Activated naive CD8-positive, alpha-beta T cell treated with anti-CD3 and anti-CD28 coated beads, Interleukin-2, amount 50 U/mL, for 24 hours (primary cell): Measurements from ENCODE around the gene LDB1.

ENCODE experiments used
- ATAC-seq: fragments of 150-1000 bp; cut with Tn5 transposase; one replicate; pipeline ENCODE4 v1.10.0; 2021
- DNase-seq: peaks from one replicate; pipeline ENCODE4 v3.0.0; 2021
- H3K27ac Mint-ChIP-seq: one replicate; pipeline ENCODE4 v1.8.0; 2021; ENCODE audit warnings: mild to moderate bottlenecking, mixed read lengths
- H3K27me3 Mint-ChIP-seq: one replicate; pipeline ENCODE4 v1.8.0; 2021; ENCODE audit warnings: mixed read lengths
- H3K36me3 Mint-ChIP-seq: one replicate; pipeline ENCODE4 v1.8.0; 2021; ENCODE audit warnings: low read depth, mixed read lengths
- H3K4me1 Mint-ChIP-seq: one replicate; pipeline ENCODE4 v1.8.0; 2021; ENCODE audit warnings: mixed read lengths
- H3K4me3 Mint-ChIP-seq: one replicate; pipeline ENCODE4 v1.8.0; 2021; ENCODE audit warnings: mild to moderate bottlenecking, moderate library complexity, mixed read lengths
- H3K9me3 Mint-ChIP-seq: one replicate; pipeline ENCODE4 v1.8.0; 2021; ENCODE audit warnings: mixed read lengths

Gene LDB1, protein sequence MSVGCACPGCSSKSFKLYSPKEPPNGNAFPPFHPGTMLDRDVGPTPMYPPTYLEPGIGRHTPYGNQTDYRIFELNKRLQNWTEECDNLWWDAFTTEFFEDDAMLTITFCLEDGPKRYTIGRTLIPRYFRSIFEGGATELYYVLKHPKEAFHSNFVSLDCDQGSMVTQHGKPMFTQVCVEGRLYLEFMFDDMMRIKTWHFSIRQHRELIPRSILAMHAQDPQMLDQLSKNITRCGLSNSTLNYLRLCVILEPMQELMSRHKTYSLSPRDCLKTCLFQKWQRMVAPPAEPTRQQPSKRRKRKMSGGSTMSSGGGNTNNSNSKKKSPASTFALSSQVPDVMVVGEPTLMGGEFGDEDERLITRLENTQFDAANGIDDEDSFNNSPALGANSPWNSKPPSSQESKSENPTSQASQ

DNA sequence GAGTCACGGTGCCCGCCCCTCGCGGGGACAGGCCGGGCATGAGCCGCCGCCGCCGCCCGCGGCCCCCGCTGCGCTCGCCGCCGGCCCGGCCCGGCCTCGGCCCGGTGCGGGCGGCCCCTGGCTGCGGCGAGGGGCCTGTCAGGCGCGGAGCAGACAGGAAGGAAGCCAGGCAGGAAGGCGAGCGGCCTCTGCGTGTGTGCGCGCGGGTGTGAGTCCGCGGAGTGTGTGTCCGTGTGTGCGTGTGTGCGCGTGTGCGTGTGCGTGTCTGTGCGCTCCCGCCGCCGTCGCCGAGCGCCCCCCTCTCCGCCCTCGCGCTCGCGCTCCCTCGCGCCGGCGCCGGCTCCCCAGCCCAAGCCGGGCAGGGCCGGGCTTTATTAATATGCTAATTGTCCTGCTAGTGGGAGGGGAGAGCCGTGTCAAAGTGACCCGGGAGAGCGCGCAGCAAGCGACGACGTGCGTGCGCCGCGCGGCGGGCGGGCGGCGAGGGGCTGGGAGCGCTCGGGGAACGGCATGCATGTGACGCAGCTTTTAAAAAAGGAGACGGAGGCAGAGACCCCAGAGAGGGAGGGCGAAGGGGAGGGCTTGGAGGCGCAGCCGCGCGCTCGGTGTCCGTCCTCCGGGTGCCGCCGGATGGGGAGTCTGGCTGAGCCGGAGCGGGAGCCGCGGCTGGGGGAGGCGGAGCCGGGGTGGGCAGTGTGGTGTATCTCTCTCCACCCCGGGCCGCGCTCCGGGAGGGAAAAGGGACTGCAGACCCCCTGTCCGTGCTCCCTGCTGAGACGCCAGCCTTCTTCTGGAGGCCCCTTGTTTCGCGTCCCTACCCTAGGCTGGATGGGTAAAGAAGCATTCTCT, at the start of gene LDB1:
Gene LDB1 (minus strand): TSS at position 227 of the 849 bp plus-strand sequence. CDS start 258 bp downstream, outside the sequence.
- Mint-ChIP-seq H3K27ac (peak within 1 kb of the TSS; percentile 95), H3K4me3 (peak within 1 kb of the TSS; percentile 92), H3K9me3 (no peaks in the 10 kb centered on the region), H3K27me3 (no peaks in the 10 kb centered on the region), H3K4me1 (peaks cover 52% of the 10 kb centered on the region), H3K36me3 (no peaks in the 10 kb centered on the region)
- ATAC-seq (peak; percentile 44), DNase-seq (peak; percentile 73)

DNA sequence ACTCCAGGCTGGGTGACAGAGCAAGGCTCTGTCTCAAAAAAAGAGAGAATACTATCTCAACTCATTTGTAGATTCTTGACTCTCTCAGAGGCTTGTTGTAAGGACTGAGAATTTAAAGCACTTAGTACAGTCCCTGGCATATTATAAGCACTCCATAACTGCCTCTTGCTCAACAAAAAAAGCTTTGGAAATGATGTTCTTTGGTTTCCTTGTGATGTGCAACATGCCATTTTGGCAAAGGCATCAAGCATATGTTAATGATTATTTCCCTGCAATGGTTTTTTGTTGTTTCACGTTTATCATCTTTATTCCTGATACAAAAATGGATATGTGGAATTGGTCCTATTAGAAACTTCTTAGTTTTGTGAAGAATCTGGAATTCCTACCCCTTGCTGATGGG, 47.7 kb upstream of the LDB1 start:
- Mint-ChIP-seq H3K27me3 (no peaks in the 10 kb centered on the region), H3K9me3 (no peaks in the 10 kb centered on the region), H3K36me3 (peaks cover 16% of the 10 kb centered on the region), H3K4me3 (no peak overlapping the region), H3K27ac (no peak overlapping the region), H3K4me1 (peaks cover 7% of the 10 kb centered on the region)
- ATAC-seq (no peak), DNase-seq (no peak)

DNA sequence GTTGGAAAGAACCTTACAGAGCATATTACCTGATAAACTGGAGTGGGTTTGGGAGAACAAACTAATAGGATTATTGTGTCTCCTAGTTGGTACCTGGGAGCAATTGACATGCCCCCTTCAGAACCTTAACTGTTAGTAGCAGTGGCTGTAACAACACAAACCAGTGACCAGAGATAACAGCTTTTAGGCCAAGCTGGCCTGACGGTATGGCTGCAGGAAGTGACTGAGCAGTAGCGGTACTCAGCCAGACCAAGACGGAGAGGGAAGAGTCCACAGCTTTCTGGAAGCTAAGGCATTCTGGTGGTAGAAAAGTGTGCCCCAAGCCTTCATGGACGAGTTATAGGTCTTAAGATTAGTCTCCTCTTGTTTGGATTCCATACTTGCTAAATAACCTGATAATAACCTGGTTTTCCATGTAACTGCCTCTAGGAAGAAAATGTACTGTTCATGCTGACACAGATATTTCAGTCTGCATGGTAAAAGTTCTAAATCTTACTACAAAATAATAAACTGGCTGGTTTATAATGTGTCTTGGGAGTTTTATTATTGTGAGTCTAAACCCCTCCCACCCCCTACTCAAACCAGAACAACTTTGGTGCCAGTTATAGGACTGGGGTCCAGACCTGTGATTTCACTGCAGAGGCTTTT, 43.3 kb upstream of the LDB1 start:
- DNase-seq = no peak
- Mint-ChIP-seq H3K4me3 (no peak overlapping the region), H3K36me3 (peaks cover 53% of the 10 kb centered on the region), H3K9me3 (no peaks in the 10 kb centered on the region), H3K27ac (no peak overlapping the region), H3K4me1 (peaks cover 10% of the 10 kb centered on the region), H3K27me3 (no peaks in the 10 kb centered on the region)
- no peak for ATAC-seq

DNA sequence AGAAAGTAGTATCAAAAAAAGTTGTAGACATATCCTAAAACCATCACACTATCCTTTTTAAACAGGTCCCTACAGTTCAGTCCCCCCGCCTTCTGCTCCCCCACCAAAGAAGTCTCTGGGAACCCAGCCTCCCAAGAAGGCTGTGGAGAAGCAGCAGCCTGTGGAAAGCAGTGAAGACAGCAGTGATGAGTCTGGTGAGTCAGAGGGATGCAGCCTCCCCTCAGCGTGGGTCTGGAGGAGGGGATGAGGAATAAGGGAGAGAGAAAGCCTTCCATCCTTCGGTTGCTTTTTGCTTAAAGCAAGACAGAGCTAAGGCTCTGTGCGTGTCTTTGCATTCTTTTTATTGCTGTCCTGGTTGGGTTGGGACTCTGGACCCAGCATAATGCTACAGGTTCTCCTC, 39.7 kb upstream of the LDB1 start:
- ATAC-seq = peak; percentile 22

DNA sequence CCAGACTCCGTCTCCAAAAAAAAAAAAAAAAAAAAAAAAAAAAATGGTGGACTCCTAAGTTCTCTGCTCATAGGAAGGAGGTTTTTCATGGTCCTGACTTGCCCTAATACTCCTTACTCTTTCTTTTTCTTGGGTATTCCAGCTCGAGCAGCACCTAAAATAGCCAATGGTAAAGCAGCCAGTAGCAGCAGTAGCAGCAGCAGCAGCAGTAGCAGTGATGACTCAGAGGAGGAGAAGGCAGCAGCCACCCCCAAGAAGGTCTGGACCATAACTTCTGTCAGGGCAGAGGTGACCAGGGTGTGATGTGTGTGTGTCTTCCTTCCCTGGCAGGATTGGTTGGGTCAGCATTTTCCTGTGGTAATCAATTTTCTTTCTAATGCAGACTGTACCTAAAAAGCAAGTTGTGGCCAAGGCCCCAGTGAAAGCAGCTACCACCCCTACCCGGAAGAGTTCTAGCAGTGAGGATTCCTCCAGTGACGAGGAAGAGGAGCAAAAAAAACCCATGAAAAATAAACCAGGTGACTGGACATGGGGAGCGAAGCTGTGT, 39.0 kb upstream of the LDB1 start:
- ATAC-seq (no peak), DNase-seq (no peak)
- H3K4me1 Mint-ChIP-seq = peaks cover 46% of the 10 kb centered on the region
- H3K27me3 Mint-ChIP-seq = no peaks in the 10 kb centered on the region
- H3K36me3 Mint-ChIP-seq = peaks cover 93% of the 10 kb centered on the region
- no peak overlapping the region for H3K4me3 Mint-ChIP-seq
- peak overlapping the region; percentile 42 for H3K27ac Mint-ChIP-seq
- no peaks in the 10 kb centered on the region for H3K9me3 Mint-ChIP-seq

More for the DNA sequence above, 39.7 kb upstream of the LDB1 start:
- no peak for DNase-seq
- peaks cover 39% of the 10 kb centered on the region for H3K4me1 Mint-ChIP-seq
- H3K4me3 Mint-ChIP-seq = no peak overlapping the region
- H3K9me3 Mint-ChIP-seq = no peaks in the 10 kb centered on the region
- peaks cover 86% of the 10 kb centered on the region for H3K36me3 Mint-ChIP-seq
- H3K27ac Mint-ChIP-seq = peak overlapping the region; percentile 18
- no peaks in the 10 kb centered on the region for H3K27me3 Mint-ChIP-seq

DNA sequence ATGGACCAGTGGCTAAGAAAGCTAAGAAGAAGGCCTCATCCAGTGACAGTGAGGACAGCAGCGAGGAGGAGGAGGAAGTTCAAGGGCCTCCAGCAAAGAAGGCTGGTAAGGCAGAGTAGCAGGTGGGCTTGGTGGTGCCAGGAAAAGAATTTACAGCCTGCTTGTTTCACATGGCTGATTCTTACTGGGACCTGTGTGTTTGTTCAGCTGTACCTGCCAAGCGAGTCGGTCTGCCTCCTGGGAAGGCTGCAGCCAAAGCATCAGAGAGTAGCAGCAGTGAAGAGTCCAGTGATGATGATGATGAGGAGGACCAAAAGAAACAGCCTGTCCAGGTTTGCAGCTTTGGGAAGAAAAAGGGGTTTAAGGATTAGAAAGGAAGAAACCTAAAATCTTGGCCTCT, 37.1 kb upstream of the LDB1 start:
- Mint-ChIP-seq H3K27ac (peak overlapping the region; percentile 82), H3K27me3 (peaks cover under 1% of the 10 kb centered on the region), H3K9me3 (no peaks in the 10 kb centered on the region), H3K4me1 (peaks cover 59% of the 10 kb centered on the region), H3K4me3 (peak overlapping the region; percentile 49), H3K36me3 (peaks cover 92% of the 10 kb centered on the region)
- DNase-seq (no peak), ATAC-seq (no peak)

DNA sequence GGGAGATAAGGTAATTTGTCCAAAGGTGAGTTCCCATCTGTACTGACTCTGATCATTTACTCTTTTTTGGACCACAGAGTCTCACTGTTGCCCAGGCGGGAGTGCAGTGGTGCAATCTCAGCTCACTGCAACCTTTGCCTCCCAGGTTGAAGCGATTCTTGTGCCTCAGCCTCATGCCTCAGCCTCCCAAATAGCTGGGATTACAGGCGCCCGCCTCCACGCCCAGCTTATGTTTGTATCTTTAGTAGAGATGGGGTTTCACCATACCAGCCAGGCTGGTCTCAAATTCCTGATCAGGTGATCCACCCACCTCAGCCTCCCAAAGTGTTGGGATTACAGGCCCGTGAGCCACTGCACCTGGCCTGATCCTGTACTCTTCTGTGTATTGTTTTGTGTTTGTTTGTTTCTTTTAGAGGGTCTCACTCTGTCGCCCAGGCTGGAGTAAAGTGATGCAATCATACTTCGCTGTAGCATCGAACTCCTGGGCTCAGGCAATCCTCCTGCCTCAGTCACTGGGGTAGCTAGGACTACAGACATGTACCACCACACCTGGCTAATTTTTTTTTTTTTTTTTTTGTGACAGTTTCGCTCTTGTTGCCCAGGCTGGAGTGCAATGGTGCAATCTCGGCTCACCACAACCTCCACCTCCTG, 34.4 kb upstream of the LDB1 start:
- DNase-seq = no peak
- ATAC-seq = no peak
- Mint-ChIP-seq H3K4me3 (peak overlapping the region; percentile 100), H3K27me3 (peaks cover 2% of the 10 kb centered on the region), H3K4me1 (peaks cover 68% of the 10 kb centered on the region), H3K27ac (peak overlapping the region; percentile 82), H3K9me3 (no peaks in the 10 kb centered on the region), H3K36me3 (peaks cover 84% of the 10 kb centered on the region)

DNA sequence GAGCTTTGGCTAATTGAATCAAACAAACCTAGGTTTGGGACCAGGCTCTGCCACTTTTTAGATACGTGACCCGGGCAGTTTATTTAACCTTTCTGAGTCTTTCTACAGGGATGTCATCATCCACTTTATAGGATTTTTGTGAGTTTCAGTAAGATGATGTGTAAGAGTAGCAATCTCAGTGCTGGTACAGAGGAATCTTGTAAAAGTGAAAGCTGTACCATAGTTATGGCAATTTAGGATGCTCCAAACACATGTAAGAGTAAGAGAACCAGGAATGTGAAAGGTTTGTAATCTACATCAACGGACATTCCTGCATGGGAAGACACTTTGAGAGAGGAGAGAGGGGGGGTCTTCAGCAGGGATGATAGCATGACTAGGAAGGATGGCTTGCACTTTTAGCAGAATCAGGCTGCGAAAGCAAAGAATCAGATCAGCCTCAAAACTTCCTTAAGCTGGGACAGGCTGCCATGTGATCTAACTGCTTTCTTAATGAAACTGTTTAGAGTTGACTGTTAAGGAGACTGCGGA, 33.0 kb upstream of the LDB1 start:
- ATAC-seq (no peak), DNase-seq (no peak)
- Mint-ChIP-seq H3K27me3 (peaks cover 2% of the 10 kb centered on the region), H3K4me3 (peak overlapping the region; percentile 100), H3K9me3 (no peaks in the 10 kb centered on the region), H3K36me3 (peaks cover 85% of the 10 kb centered on the region), H3K27ac (peak overlapping the region; percentile 100), H3K4me1 (peaks cover 63% of the 10 kb centered on the region)

DNA sequence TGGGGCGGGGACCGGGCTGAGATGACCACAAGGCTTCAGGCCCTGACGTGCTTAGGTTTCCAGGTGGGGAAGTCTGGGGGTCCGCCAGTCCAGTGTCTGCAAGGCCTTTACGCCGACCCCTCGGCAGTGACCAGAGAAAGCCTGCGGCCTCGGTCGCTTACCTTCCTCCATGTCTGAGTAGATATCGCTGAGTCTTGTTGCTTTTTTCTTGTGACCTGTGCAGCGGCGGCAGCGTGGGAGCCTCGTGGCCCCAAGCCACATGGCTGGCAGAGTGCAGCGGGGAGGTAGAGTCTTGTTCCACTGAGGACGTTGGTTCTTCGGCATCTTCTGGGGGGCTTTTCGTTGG, 32.4 kb upstream of the LDB1 start:
- peak overlapping the region; percentile 100 for H3K4me3 Mint-ChIP-seq
- H3K27ac Mint-ChIP-seq = peak overlapping the region; percentile 100
- H3K27me3 Mint-ChIP-seq = peaks cover 2% of the 10 kb centered on the region
- H3K36me3 Mint-ChIP-seq = peaks cover 85% of the 10 kb centered on the region
- no peaks in the 10 kb centered on the region for H3K9me3 Mint-ChIP-seq
- DNase-seq (peak; percentile 50), ATAC-seq (peak; percentile 26)
- H3K4me1 Mint-ChIP-seq = peaks cover 61% of the 10 kb centered on the region

DNA sequence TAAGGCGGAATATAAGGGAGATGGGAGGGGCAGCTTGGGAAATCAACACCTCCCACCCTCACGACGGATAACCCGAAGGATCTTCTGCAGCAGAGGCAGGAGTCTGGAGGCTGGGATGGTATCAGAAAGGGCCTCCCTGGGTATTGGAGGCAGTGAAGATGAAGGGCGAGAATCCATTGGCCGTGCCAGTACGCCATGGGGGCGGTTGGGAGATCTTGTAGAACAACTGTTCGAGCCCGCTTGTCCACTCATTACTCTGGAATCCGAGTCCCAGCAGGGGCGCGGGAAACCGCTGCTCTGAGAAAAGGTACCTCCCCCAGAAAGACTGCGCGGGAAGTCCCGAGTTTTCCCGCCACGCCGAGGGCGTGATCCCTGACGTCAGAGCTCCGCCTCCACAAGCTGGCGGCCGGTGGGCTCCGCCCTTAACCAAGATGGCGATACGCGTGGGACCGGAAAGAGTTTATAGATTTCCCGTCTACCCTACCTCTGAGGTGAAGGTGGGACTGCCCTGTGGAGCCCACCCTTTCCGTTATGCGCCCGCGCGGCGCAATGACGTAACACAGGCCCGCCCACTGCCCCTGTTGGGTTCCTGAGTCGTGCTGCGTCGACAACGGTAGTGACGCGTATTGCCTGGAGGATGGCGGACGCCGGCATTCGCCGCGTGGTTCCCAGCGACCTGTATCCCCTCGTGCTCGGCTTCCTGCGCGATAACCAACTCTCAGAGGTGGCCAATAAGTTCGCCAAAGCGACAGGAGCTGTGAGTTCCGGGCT, 31.8 kb upstream of the LDB1 start, which contains the start of gene NOLC1:
Gene NOLC1 (plus strand): TSS at position 616 of the 771 bp plus-strand sequence. CDS start 22 bp downstream, at position 638.
- H3K36me3 Mint-ChIP-seq = peaks cover 85% of the 10 kb centered on the region
- DNase-seq (peak; percentile 100), ATAC-seq (peak; percentile 95)
- H3K4me3 Mint-ChIP-seq = peak within 1 kb of the TSS; percentile 100
- H3K4me1 Mint-ChIP-seq = peaks cover 56% of the 10 kb centered on the region
- no peaks in the 10 kb centered on the region for H3K9me3 Mint-ChIP-seq
- H3K27ac Mint-ChIP-seq = peak within 1 kb of the TSS; percentile 100
- H3K27me3 Mint-ChIP-seq = peaks cover 2% of the 10 kb centered on the region

DNA sequence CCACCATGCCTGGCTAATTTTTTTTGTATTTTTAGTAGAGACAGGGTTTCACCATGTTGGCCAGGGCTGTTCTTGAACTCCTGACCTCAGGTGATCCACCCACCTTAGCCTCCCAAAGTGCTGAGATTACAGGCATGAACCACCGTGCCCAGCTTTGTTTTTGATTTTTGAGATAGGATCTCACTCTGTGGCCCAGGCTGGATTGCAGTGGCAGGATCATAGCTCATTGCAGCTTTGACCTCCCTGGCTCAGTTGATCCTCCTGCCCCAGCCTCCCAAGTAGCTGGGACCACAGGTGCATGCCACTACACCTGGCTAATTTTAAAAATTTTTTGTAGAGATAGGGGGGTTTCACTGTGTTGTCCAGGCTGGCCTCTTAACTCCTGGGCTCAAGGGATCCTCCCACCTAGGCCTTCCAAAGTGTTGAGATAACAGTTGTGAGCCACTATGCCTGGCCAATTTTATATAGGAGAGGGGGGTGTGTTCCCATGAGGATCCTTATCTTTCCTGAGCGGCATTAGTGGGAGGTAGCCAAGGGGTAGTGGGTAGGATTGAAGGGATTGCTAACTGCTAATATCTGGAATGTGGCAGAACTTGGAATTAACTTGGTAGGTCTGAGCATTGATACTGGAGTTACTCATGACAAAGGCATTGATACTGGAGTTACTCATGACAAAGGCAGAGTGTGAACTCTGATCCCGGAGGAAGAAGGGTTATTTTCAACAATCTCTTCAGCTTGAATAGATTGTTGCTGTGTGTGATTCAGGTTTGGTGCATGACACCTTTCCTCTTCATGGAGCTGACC, 31.0 kb upstream of the LDB1 start:
- DNase-seq (no peak), ATAC-seq (no peak)
- peak overlapping the region; percentile 100 for H3K27ac Mint-ChIP-seq
- peak overlapping the region; percentile 100 for H3K4me3 Mint-ChIP-seq
- H3K4me1 Mint-ChIP-seq = peaks cover 48% of the 10 kb centered on the region
- H3K9me3 Mint-ChIP-seq = no peaks in the 10 kb centered on the region
- peaks cover 2% of the 10 kb centered on the region for H3K27me3 Mint-ChIP-seq
- H3K36me3 Mint-ChIP-seq = peaks cover 80% of the 10 kb centered on the region

DNA sequence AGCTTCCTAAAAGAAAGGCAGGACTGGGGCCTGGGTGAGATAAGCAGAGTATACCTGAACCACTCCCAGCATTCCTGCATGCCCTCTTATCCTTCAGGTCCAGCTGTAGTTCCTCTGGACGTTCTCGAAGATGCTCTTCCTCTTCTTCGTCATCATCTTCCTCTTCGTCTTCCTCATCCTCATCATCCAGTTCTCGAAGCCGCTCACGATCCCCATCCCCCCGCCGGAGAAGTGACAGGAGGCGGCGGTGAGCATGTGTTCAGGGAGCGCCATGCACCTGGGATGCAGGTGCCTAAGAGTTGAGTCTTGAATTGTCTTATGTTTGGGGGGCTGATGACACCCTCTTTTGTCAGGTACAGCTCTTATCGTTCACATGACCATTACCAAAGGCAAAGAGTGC, 28.1 kb upstream of the LDB1 start:
- H3K36me3 Mint-ChIP-seq = peaks cover 76% of the 10 kb centered on the region
- H3K4me1 Mint-ChIP-seq = peaks cover 24% of the 10 kb centered on the region
- H3K4me3 Mint-ChIP-seq = no peak overlapping the region
- no peak for ATAC-seq
- H3K27ac Mint-ChIP-seq = no peak overlapping the region
- peaks cover 2% of the 10 kb centered on the region for H3K27me3 Mint-ChIP-seq
- H3K9me3 Mint-ChIP-seq = no peaks in the 10 kb centered on the region
- DNase-seq = no peak
